H1 (cell line): ENCODE data around the gene HACD2.

Experiments
- EP300 ChIP-seq, 2 experiments: IDR thresholded peaks; 1 replicate in 1 of 2; 2 replicates in 1 of 2; pipeline ENCODE4 v1.6.1; 2011 to 2012; ENCODE audit warnings: low read depth in 2 of 2, low read length in 2 of 2, mild to moderate bottlenecking in 2 of 2, borderline replicate concordance in 1 of 2, inconsistent platforms in 1 of 2, moderate library complexity in 1 of 2
- EZH2 ChIP-seq: fragments of 200-600 bp; sonication (generic); IDR thresholded peaks from 2 replicates; pipeline ENCODE4 v1.7.1; 2012; ENCODE audit warnings: low read depth, mild to moderate bottlenecking, moderate library complexity, low read length, inconsistent platforms; ENCODE audit not compliant: severe bottlenecking
- JUND ChIP-seq: IDR thresholded peaks from 2 replicates; pipeline ENCODE4 v1.6.1; 2011; ENCODE audit warnings: mild to moderate bottlenecking, improper control_type of control experiment, low read length
- NRF1 ChIP-seq: IDR thresholded peaks from 2 replicates; pipeline ENCODE4 v1.6.1; 2011; ENCODE audit warnings: mild to moderate bottlenecking, low read depth, low read length, improper control_type of control experiment
- POLR2A ChIP-seq, 2 experiments: IDR thresholded peaks; 1 replicate in 1 of 2; 2 replicates in 1 of 2; pipeline ENCODE4 v1.6.1; 2011; ENCODE audit warnings: low read depth in 2 of 2, low read length in 2 of 2, mild to moderate bottlenecking in 2 of 2; ENCODE audit errors: control extremely low read depth in 1 of 2
- RAD21 ChIP-seq, 2 experiments: IDR thresholded peaks in 1 of 2; conservative IDR thresholded peaks in 1 of 2; 2 replicates each; pipeline ENCODE4 v1.6.1; 2011; ENCODE audit warnings: low read depth in 2 of 2, low read length in 2 of 2, improper control_type of control experiment in 1 of 2, inconsistent platforms in 1 of 2, mild to moderate bottlenecking in 1 of 2, moderate library complexity in 1 of 2
- RBBP5 ChIP-seq: IDR thresholded peaks from 2 replicates; pipeline ENCODE4 v1.7.1; 2012; ENCODE audit warnings: low read depth, mild to moderate bottlenecking, inconsistent platforms, low read length, moderate library complexity, borderline replicate concordance
- SP1 ChIP-seq: IDR thresholded peaks from 2 replicates; pipeline ENCODE4 v1.6.1; 2011; ENCODE audit warnings: low read depth, low read length
- SRF ChIP-seq: IDR thresholded peaks from 2 replicates; pipeline ENCODE4 v1.6.1; 2011; ENCODE audit warnings: mild to moderate bottlenecking, low read depth, low read length, moderate library complexity
- TF ChIP-seq, protein P1 (sequence below), 3 experiments: IDR thresholded peaks; 1 replicate in 2 of 3; 2 replicates in 1 of 3; pipeline versions ENCODE4 v1.5.1 to v1.6.1; 2011; ENCODE audit warnings: low read length in 3 of 3, mild to moderate bottlenecking in 3 of 3, inconsistent platforms in 2 of 3, low read depth in 1 of 3, moderate library complexity in 1 of 3; ENCODE audit not compliant: insufficient read depth in 1 of 3; ENCODE audit errors: control extremely low read depth in 1 of 3

DNA sequence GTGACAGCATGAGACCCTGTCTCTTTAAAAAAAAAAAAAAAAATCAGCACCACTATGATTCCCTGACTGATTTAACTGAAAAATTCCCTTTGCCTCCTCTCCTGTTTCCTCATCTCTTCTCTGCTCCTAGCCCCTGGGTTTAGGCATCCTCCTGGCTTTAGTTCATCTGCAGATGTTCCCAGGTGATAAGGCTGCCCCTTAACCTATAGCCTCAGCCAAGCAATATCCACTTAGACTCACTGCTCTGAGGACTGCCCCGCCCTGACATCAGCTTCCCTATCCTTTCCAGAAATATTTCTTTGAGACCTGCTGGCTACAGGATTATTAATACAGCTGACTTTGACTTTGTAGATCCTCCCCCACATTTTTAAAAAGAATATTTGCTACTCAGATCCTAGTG lies 39.4 kb upstream of the HACD2 start:
- no peak for TF ChIP-seq RAD21 (IDR thresholded peaks at IDR 0.05 in 1 of 2, conservative IDR thresholded peaks at IDR 0.05 in 1 of 2; ENCODE audit: low read depth in 2 of 2, low read length in 2 of 2)
- TF ChIP-seq POLR2A (IDR thresholded peaks at IDR 0.05; ENCODE audit: control extremely low read depth in 1 of 2, low read depth in 2 of 2, low read length in 2 of 2), result no peak
- TF ChIP-seq RBBP5, result no peak
- TF ChIP-seq, protein P1, sequence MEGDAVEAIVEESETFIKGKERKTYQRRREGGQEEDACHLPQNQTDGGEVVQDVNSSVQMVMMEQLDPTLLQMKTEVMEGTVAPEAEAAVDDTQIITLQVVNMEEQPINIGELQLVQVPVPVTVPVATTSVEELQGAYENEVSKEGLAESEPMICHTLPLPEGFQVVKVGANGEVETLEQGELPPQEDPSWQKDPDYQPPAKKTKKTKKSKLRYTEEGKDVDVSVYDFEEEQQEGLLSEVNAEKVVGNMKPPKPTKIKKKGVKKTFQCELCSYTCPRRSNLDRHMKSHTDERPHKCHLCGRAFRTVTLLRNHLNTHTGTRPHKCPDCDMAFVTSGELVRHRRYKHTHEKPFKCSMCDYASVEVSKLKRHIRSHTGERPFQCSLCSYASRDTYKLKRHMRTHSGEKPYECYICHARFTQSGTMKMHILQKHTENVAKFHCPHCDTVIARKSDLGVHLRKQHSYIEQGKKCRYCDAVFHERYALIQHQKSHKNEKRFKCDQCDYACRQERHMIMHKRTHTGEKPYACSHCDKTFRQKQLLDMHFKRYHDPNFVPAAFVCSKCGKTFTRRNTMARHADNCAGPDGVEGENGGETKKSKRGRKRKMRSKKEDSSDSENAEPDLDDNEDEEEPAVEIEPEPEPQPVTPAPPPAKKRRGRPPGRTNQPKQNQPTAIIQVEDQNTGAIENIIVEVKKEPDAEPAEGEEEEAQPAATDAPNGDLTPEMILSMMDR (IDR thresholded peaks at IDR 0.05; ENCODE audit: control extremely low read depth in 1 of 3, insufficient read depth in 1 of 3, low read depth in 1 of 3, low read length in 3 of 3), result no peak
- no peak for TF ChIP-seq EZH2
- TF ChIP-seq SRF, result no peak
- TF ChIP-seq JUND, result no peak
- no peak for TF ChIP-seq SP1
- TF ChIP-seq EP300 (IDR thresholded peaks at IDR 0.05; ENCODE audit: borderline replicate concordance in 1 of 2, low read depth in 2 of 2, low read length in 2 of 2), result no peak
- TF ChIP-seq NRF1, result no peak
